Muscle of leg (tissue), 11 donors: ENCODE data around the gene KIAA0586. TPM values are rescaled to one million over a fixed set of nuclear protein-coding genes. Genes with fewer than 3 reads are reported as not detected.
"Not testable (repeated sequence)": the region's sequence is repeated elsewhere in the genome, so short reads cannot be mapped to it uniquely, and the experiment has no call there.

ENCODE experiments used
- DNase-seq: peaks from one replicate; pipeline ENCODE4 v3.0.0; 2013
- H3K27ac ChIP-seq: one replicate; pipeline ENCODE4 v1.5.1; 2013; ENCODE audit warnings: mild to moderate bottlenecking, low read length, control low read depth
- H3K27me3 ChIP-seq: one replicate; pipeline ENCODE4 v1.6.1; 2013; ENCODE audit warnings: low read length; ENCODE audit not compliant: control insufficient read depth, insufficient read depth
- H3K36me3 ChIP-seq: one replicate; pipeline ENCODE4 v1.6.1; 2013; ENCODE audit warnings: low read length; ENCODE audit not compliant: control insufficient read depth, insufficient read depth
- H3K4me1 ChIP-seq: one replicate; pipeline ENCODE4 v1.6.1; 2013; ENCODE audit warnings: low read length; ENCODE audit not compliant: control insufficient read depth, insufficient read depth
- H3K4me3 ChIP-seq: one replicate; pipeline ENCODE4 v1.5.1; 2013; ENCODE audit warnings: low read length, control low read depth
- H3K9me3 ChIP-seq: replicated peaks from 2 replicates; pipeline ENCODE4 v1.6.1; 2013; ENCODE audit warnings: low read depth, low read length; ENCODE audit not compliant: control insufficient read depth
- WGBS: methylation state at CpG from one replicate; pipeline ENCODE4 v1.1.5; 2013; ENCODE audit warnings: missing lambda C conversion rate; ENCODE audit not compliant: insufficient coverage; 5-methylcytosine and 5-hydroxymethylcytosine counted together
- polyA plus RNA-seq, 8 donors: library from polyadenylated mRNA; unstranded; fragments of 120-200 nt; gene quantifications; one replicate each; pipeline versions ENCODE4 v1.2.1 to v1.2.3, GENCODE V29; 2013; ENCODE audit warnings: inconsistent platforms in 1 of 8, low replicate concordance in 1 of 8; ENCODE audit not compliant: insufficient read length in 8 of 8, insufficient read depth in 1 of 8
- total RNA-seq: library from RNA; stranded (reverse); fragments of 120-200 nt; gene quantifications from one replicate; pipeline ENCODE4 v1.2.4, GENCODE V29; 2013

KIAA0586 gene
- total and polyA plus RNA-seq, 9 donors = 11.2 to 20.1 (median 16.7) TPM

DNA sequence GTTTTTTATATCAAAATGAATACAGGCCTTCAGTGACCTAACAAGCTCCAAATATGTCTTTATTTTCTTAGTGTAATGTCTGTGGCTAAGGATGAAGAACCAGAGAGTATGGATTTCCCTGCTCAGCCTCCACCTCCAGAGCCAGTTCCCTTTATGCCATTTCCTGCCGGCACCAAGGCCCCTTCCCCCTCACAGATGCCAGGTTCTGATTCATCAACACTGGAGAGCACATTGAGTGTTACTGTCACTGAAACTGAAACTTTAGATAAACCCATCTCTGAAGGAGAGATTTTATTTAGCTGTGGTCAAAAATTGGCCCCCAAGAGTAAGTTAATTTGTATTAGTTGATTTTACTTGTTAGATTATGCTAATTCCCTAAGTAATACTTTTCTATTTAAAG is 61.0 kb downstream of the KIAA0586 start:
- Histone ChIP-seq H3K4me3 (no peak overlapping the region), H3K36me3 (peaks cover 16% of the 10 kb centered on the region), H3K9me3 (no peaks in the 10 kb centered on the region), H3K27me3 (no peaks in the 10 kb centered on the region), H3K27ac (no peak overlapping the region), H3K4me1 (no peaks in the 10 kb centered on the region)
- no CpG with 5 or more reads among the region's 1 CpG for WGBS
- DNase-seq = peak; percentile 3

DNA sequence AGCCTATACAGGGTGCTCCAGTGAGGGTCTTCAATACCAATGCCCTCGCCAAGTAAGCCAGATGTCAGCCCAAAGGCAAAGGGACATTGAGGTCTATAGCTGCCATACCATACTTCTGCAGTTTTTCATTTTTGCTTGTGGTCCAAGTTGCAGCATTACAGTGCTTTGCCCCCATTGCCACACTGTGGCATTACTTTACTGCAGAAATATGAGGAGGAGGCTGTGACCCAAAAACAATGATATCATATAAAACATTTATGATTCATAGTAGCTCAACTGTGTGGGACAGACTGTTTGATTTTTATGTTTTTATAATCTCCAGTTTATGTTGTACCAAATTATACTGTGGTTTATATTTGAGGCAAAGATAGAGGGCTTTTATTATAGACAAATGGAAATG is 64.1 kb downstream of the KIAA0586 start:
- no peaks in the 10 kb centered on the region for H3K9me3 ChIP-seq
- DNase-seq = no peak
- no peaks in the 10 kb centered on the region for H3K27me3 ChIP-seq
- no peak overlapping the region for H3K27ac ChIP-seq
- H3K4me3 ChIP-seq = no peak overlapping the region
- no CpG with 5 or more reads among the region's 1 CpG for WGBS
- peaks cover 16% of the 10 kb centered on the region for H3K36me3 ChIP-seq
- no peaks in the 10 kb centered on the region for H3K4me1 ChIP-seq

GRCh38 chr14:58492044-58492443 is 64.5 kb downstream of the KIAA0586 start:
- H3K27me3 ChIP-seq = no peaks in the 10 kb centered on the region
- H3K4me3 ChIP-seq = no peak overlapping the region
- H3K27ac ChIP-seq = no peak overlapping the region
- no peak for DNase-seq
- WGBS = no CpG with 5 or more reads among the region's 1 CpG
- H3K36me3 ChIP-seq = peaks cover 16% of the 10 kb centered on the region
- H3K4me1 ChIP-seq = no peaks in the 10 kb centered on the region
- no peaks in the 10 kb centered on the region for H3K9me3 ChIP-seq

DNA sequence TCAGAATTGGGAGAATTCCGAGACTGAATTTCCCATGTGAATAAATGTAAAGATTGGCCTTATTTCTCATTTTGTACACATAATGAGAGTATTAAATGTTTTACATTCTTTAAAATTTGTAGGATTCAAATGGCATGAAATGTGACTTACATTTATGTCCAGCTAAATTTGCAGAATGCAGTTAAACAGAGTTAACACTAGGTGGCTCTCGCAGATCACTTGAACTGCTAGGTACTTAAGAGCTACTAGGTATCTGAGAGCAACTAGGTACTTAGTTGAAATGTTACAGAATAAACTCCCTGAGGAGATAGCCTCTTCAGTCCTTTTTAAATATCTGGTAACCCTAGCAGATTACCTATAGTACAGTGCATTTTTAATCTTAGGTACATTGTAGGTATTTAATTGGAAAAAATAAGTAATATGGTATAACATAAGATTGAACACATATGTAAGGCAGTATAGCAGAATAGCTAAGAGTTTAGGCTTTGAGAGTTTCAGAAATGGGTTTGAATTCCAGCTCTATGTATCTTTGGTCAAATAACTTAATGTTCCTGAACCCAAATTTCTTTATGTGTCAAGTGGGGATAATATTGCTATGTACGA is 73.8 kb downstream of the KIAA0586 start:
- Histone ChIP-seq H3K9me3 (no peaks in the 10 kb centered on the region), H3K36me3 (peaks cover 2% of the 10 kb centered on the region), H3K4me1 (no peaks in the 10 kb centered on the region), H3K4me3 (no peak overlapping the region), H3K27ac (no peak overlapping the region), H3K27me3 (no peaks in the 10 kb centered on the region)
- WGBS = no CpG with 5 or more reads among the region's 3 CpGs
- peak; percentile 75 for DNase-seq

GRCh38 chr14:58513272-58513671 is 85.8 kb downstream of the KIAA0586 start:
- H3K27ac ChIP-seq = no peak overlapping the region
- no CpG with 5 or more reads among the region's 3 CpGs for WGBS
- no peak for DNase-seq
- peaks cover 2% of the 10 kb centered on the region for H3K9me3 ChIP-seq
- H3K27me3 ChIP-seq = no peaks in the 10 kb centered on the region
- no peak overlapping the region for H3K4me3 ChIP-seq
- no peaks in the 10 kb centered on the region for H3K4me1 ChIP-seq
- H3K36me3 ChIP-seq = peaks cover 8% of the 10 kb centered on the region

GRCh38 chr14:58517592-58517991 is 90.1 kb downstream of the KIAA0586 start:
- Histone ChIP-seq H3K27me3 (no peaks in the 10 kb centered on the region), H3K9me3 (peaks cover 2% of the 10 kb centered on the region), H3K4me1 (no peaks in the 10 kb centered on the region), H3K36me3 (peaks cover 7% of the 10 kb centered on the region), H3K4me3 (no peak overlapping the region), H3K27ac (no peak overlapping the region)
- no peak for DNase-seq
- WGBS = no CpG with 5 or more reads among the region's 1 CpG

- H3K4me3 ChIP-seq, DNase-seq, H3K4me1 ChIP-seq, H3K9me3 ChIP-seq, H3K27ac ChIP-seq, H3K27me3 ChIP-seq, H3K36me3 ChIP-seq: not testable (repeated sequence)
- WGBS = 95% methylated on average over 10 of the region's 10 CpGs
Observed at GRCh38 chr14:58525691-58526090, 98.2 kb downstream of the KIAA0586 start.

GRCh38 chr14:58533446-58533845 is 105.9 kb downstream of the KIAA0586 start:
- DNase-seq = peak; percentile 59
- Histone ChIP-seq H3K4me1 (peaks cover 4% of the 10 kb centered on the region), H3K27me3 (no peaks in the 10 kb centered on the region), H3K9me3 (no peaks in the 10 kb centered on the region), H3K36me3 (no peaks in the 10 kb centered on the region), H3K27ac (peak overlapping the region; percentile 52), H3K4me3 (no peak overlapping the region)
- 30% methylated on average over 2 of the region's 5 CpGs for WGBS

DNA sequence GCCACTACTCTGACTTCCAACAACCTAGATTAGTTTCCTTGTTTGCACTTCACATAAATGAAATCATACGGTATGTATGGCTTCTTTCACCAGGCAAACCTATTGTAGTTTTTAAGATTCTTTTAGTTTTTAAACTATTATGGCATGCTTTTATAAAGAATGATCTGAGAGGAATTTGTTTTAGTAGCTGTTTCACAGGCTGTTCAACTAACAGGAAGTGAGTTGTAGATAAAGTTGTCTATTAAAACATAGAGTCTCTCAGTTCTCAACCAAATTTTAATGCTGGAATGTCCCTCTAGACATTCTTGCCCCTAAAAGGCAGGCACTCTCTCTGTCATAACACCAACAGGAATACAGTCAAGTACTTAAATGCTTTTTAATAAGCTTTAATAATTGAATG is 107.5 kb downstream of the KIAA0586 start:
- H3K4me1 ChIP-seq = peaks cover 4% of the 10 kb centered on the region
- WGBS = no CpG with 5 or more reads among the region's 1 CpG
- H3K36me3 ChIP-seq = no peaks in the 10 kb centered on the region
- no peaks in the 10 kb centered on the region for H3K9me3 ChIP-seq
- no peak overlapping the region for H3K27ac ChIP-seq
- no peaks in the 10 kb centered on the region for H3K27me3 ChIP-seq
- no peak overlapping the region for H3K4me3 ChIP-seq
- DNase-seq = no peak

DNA sequence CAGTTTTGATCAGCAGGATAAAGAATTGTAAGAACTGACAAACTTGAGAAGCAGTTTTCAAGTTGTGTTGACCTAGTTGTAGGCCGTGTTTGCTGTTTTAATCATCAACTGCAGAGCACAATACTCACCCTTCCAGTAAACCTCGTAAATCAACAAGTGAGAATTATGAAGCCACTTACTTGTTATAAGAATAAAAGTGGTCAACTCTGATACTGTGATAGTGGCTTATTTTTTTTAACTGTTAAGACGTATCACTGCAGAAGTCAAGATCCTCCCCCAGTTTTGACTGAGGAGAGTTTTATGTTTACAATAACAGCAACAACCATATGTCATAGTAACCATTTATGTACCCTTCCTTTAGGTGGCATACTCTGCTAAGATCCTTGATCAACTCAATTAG is 109.5 kb downstream of the KIAA0586 start:
- H3K27me3 ChIP-seq = no peaks in the 10 kb centered on the region
- H3K36me3 ChIP-seq = no peaks in the 10 kb centered on the region
- H3K4me1 ChIP-seq = peaks cover 7% of the 10 kb centered on the region
- no CpG with 5 or more reads among the region's 3 CpGs for WGBS
- no peaks in the 10 kb centered on the region for H3K9me3 ChIP-seq
- H3K4me3 ChIP-seq = no peak overlapping the region
- no peak overlapping the region for H3K27ac ChIP-seq
- DNase-seq = no peak
